ENCODE data around the gene OMA1.

DNA sequence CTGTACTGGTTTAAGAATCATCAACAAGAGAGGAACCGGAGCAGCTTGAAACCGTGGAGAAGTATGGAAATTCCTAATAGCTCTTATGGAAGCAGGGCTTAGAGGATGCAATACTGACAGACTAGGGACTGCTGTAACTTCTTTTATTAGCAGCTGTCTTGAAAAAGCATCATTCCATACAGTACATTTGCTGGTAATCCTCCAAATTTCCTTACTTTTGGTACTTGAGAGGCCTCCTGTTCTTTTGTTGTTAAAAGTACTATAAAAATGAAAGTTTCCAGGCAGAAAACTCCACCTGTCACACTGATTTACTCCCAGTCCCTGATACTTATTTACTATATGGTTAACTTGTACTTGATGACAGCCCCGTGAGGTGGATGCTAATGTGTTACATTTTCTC, 7.7 kb downstream of the OMA1 start:
- TF ChIP-seq POLR2A (IDR thresholded peaks at IDR 0.05; ENCODE audit: low read depth, low read length), result no peak
- TF ChIP-seq, protein P1, sequence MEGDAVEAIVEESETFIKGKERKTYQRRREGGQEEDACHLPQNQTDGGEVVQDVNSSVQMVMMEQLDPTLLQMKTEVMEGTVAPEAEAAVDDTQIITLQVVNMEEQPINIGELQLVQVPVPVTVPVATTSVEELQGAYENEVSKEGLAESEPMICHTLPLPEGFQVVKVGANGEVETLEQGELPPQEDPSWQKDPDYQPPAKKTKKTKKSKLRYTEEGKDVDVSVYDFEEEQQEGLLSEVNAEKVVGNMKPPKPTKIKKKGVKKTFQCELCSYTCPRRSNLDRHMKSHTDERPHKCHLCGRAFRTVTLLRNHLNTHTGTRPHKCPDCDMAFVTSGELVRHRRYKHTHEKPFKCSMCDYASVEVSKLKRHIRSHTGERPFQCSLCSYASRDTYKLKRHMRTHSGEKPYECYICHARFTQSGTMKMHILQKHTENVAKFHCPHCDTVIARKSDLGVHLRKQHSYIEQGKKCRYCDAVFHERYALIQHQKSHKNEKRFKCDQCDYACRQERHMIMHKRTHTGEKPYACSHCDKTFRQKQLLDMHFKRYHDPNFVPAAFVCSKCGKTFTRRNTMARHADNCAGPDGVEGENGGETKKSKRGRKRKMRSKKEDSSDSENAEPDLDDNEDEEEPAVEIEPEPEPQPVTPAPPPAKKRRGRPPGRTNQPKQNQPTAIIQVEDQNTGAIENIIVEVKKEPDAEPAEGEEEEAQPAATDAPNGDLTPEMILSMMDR (conservative IDR thresholded peaks at IDR 0.05; ENCODE audit: low read depth, low read length), result no peak
- no peak for TF ChIP-seq BHLHE40 (IDR thresholded peaks at IDR 0.05; ENCODE audit: low read depth, low read length)
- TF ChIP-seq RAD21 (IDR thresholded peaks at IDR 0.05; ENCODE audit: low read length), result no peak
- TF ChIP-seq MXI1 (IDR thresholded peaks at IDR 0.05; ENCODE audit: borderline replicate concordance, low read depth, low read length), result no peak
- no peak for TF ChIP-seq SMC3 (IDR thresholded peaks at IDR 0.05; ENCODE audit: low read depth, low read length)
- TF ChIP-seq NFE2L2 (IDR thresholded peaks at IDR 0.05; ENCODE audit: low read depth, low read length), result no peak
- TF ChIP-seq RCOR1 (IDR thresholded peaks at IDR 0.05; ENCODE audit: insufficient replicate concordance, low read length), result no peak
- TF ChIP-seq, protein P2, sequence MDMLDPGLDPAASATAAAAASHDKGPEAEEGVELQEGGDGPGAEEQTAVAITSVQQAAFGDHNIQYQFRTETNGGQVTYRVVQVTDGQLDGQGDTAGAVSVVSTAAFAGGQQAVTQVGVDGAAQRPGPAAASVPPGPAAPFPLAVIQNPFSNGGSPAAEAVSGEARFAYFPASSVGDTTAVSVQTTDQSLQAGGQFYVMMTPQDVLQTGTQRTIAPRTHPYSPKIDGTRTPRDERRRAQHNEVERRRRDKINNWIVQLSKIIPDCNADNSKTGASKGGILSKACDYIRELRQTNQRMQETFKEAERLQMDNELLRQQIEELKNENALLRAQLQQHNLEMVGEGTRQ (IDR thresholded peaks at IDR 0.05; ENCODE audit: low read depth, low read length), result no peak
- TF ChIP-seq RFX5 (IDR thresholded peaks at IDR 0.05; ENCODE audit: low read depth, low read length), result no peak
- TF ChIP-seq, protein P3, sequence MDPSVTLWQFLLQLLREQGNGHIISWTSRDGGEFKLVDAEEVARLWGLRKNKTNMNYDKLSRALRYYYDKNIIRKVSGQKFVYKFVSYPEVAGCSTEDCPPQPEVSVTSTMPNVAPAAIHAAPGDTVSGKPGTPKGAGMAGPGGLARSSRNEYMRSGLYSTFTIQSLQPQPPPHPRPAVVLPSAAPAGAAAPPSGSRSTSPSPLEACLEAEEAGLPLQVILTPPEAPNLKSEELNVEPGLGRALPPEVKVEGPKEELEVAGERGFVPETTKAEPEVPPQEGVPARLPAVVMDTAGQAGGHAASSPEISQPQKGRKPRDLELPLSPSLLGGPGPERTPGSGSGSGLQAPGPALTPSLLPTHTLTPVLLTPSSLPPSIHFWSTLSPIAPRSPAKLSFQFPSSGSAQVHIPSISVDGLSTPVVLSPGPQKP (IDR thresholded peaks at IDR 0.05; ENCODE audit: borderline replicate concordance, low read depth, low read length), result no peak
- no peak for TF ChIP-seq FOS (IDR thresholded peaks at IDR 0.05; ENCODE audit: low read depth, low read length)
- no peak for TF ChIP-seq MAFK (IDR thresholded peaks at IDR 0.05; ENCODE audit: low read depth, low read length)

Measured in IMR-90 (cell line).